WTC11 (cell line): ENCODE data around the gene SOCS6. TPM values are rescaled to one million over a fixed set of nuclear protein-coding genes. Genes with fewer than 3 reads are reported as not detected.

Experiments
- ATAC-seq: fragments of 200-7000 bp; cut with Tn5 transposase; 2 replicates; pipeline ENCODE4 v1.10.0; 2021; ENCODE audit warnings: mild to moderate bottlenecking, moderate library complexity
- CTCF ChIA-PET: fragments of 300-600 bp; sonication (Branson Sonifier 250); formaldehyde crosslinking; loops from one replicate; lab custom pipeline; 2021; ENCODE audit warnings: antibody characterized with exemption; lab: Charles Lee
- POLR2A ChIA-PET: fragments of 350-600 bp; sonication (Branson Sonifier 250); formaldehyde crosslinking; loops from one replicate; lab custom pipeline; 2021; ENCODE audit warnings: antibody characterized with exemption; lab: Charles Lee
- DNase-seq: peaks from one replicate; pipeline ENCODE4 v3.0.0; 2021; ENCODE audit warnings: low spot score
- H3K27ac Mint-ChIP-seq: 2 replicates; pipeline ENCODE4 v1.8.0; 2021; ENCODE audit warnings: mixed read lengths
- H3K27me3 Mint-ChIP-seq: 2 replicates; pipeline ENCODE4 v1.8.0; 2021; ENCODE audit warnings: low read depth, mild to moderate bottlenecking, moderate library complexity, mixed read lengths
- H3K36me3 Mint-ChIP-seq: 2 replicates; pipeline ENCODE4 v1.8.0; 2021; ENCODE audit warnings: mixed read lengths
- H3K4me1 Mint-ChIP-seq: 2 replicates; pipeline ENCODE4 v1.8.0; 2022; ENCODE audit warnings: mixed read lengths
- H3K4me3 Mint-ChIP-seq: 2 replicates; pipeline ENCODE4 v1.8.0; 2021; ENCODE audit warnings: mild to moderate bottlenecking, moderate library complexity, mixed read lengths
- H3K9me3 Mint-ChIP-seq: 2 replicates; pipeline ENCODE4 v1.8.0; 2021; ENCODE audit warnings: mixed read lengths
- CBFB ChIP-seq: sonication (generic); formaldehyde crosslinking; IDR thresholded peaks from 2 replicates; pipeline ENCODE4 v1.8.1; 2022; ENCODE audit warnings: mild to moderate bottlenecking, low read depth, missing genetic modification reagents
- CREB1 ChIP-seq: sonication (generic); formaldehyde crosslinking; IDR thresholded peaks from 2 replicates; pipeline ENCODE4 v1.8.0; 2023; ENCODE audit warnings: mild to moderate bottlenecking, missing genetic modification reagents
- E2F1 ChIP-seq: sonication (generic); formaldehyde crosslinking; IDR thresholded peaks from 2 replicates; pipeline ENCODE4 v1.8.0; 2022; ENCODE audit warnings: mild to moderate bottlenecking, missing genetic modification reagents
- ESRRA ChIP-seq: sonication (generic); formaldehyde crosslinking; IDR thresholded peaks from 2 replicates; pipeline ENCODE4 v1.8.1; 2022; ENCODE audit warnings: mild to moderate bottlenecking, missing genetic modification reagents, borderline replicate concordance
- IRF2 ChIP-seq: sonication (generic); formaldehyde crosslinking; IDR thresholded peaks from 2 replicates; pipeline ENCODE4 v1.8.0; 2022; ENCODE audit warnings: low read depth, missing genetic modification reagents, borderline replicate concordance
- MAX ChIP-seq: sonication (generic); formaldehyde crosslinking; IDR thresholded peaks from 2 replicates; pipeline ENCODE4 v1.8.0; 2022; ENCODE audit warnings: mild to moderate bottlenecking, missing genetic modification reagents
- MYBL2 ChIP-seq: sonication (generic); formaldehyde crosslinking; IDR thresholded peaks from 2 replicates; pipeline ENCODE4 v1.8.1; 2023; ENCODE audit warnings: mild to moderate bottlenecking, moderate library complexity, missing genetic modification reagents
- NR3C1 ChIP-seq: sonication (generic); formaldehyde crosslinking; conservative IDR thresholded peaks from 2 replicates; pipeline ENCODE4 v1.8.1; 2023; ENCODE audit warnings: low read depth, mild to moderate bottlenecking, missing genetic modification reagents
- PRRX2 ChIP-seq: fragments of 250-450 bp; sonication (Bioruptor Pico); IDR thresholded peaks from 2 replicates; pipeline ENCODE4 v1.8.0; 2021; ENCODE audit warnings: mild to moderate bottlenecking
- SOX15 ChIP-seq: fragments of 250-450 bp; sonication (Bioruptor Pico); IDR thresholded peaks from 2 replicates; pipeline ENCODE4 v1.9.0; 2021; ENCODE audit warnings: mild to moderate bottlenecking
- TCF7 ChIP-seq: sonication (generic); formaldehyde crosslinking; IDR thresholded peaks from 2 replicates; pipeline ENCODE4 v1.8.0; 2022; ENCODE audit warnings: mild to moderate bottlenecking, low read depth, missing genetic modification reagents, moderate library complexity
- ZBTB21 ChIP-seq: sonication (generic); formaldehyde crosslinking; IDR thresholded peaks from 2 replicates; pipeline ENCODE4 v1.8.1; 2023; ENCODE audit warnings: mild to moderate bottlenecking, missing genetic modification reagents, borderline replicate concordance
- ZNF121 ChIP-seq: sonication (generic); formaldehyde crosslinking; IDR thresholded peaks from 2 replicates; pipeline ENCODE4 v1.8.0; 2023; ENCODE audit warnings: missing genetic modification reagents
- ZNF138 ChIP-seq: sonication (generic); formaldehyde crosslinking; conservative IDR thresholded peaks from 2 replicates; pipeline ENCODE4 v1.8.1; 2022; ENCODE audit warnings: mild to moderate bottlenecking, moderate library complexity, missing genetic modification reagents
- ZNF219 ChIP-seq: sonication (generic); formaldehyde crosslinking; IDR thresholded peaks from 2 replicates; pipeline ENCODE4 v1.8.0; 2023; ENCODE audit warnings: missing genetic modification reagents, mild to moderate bottlenecking, borderline replicate concordance
- ZNF281 ChIP-seq: sonication (generic); formaldehyde crosslinking; IDR thresholded peaks from 2 replicates; pipeline ENCODE4 v1.8.0; 2023; ENCODE audit warnings: mild to moderate bottlenecking, missing genetic modification reagents
- ZNF416 ChIP-seq: fragments of 250-450 bp; sonication (Bioruptor Pico); IDR thresholded peaks from 2 replicates; pipeline ENCODE4 v1.9.0; 2021; ENCODE audit warnings: mild to moderate bottlenecking, inconsistent platforms
- total RNA-seq: library from RNA; stranded (reverse); gene quantifications from 3 replicates; pipeline ENCODE4 v1.2.3, GENCODE V29; 2021
- TF ChIP-seq, protein P1 (sequence below): fragments of 250-450 bp; sonication (Bioruptor Pico); conservative IDR thresholded peaks from 2 replicates; pipeline ENCODE4 v1.9.0; 2021; ENCODE audit warnings: mild to moderate bottlenecking
- TF ChIP-seq, protein P2 (sequence below): fragments of 250-450 bp; sonication (Bioruptor Pico); IDR thresholded peaks from 2 replicates; pipeline ENCODE4 v1.9.0; 2021; ENCODE audit warnings: mild to moderate bottlenecking
- TF ChIP-seq, protein P3 (sequence below): sonication (generic); formaldehyde crosslinking; IDR thresholded peaks from 2 replicates; pipeline ENCODE4 v1.8.1; 2022; ENCODE audit warnings: missing genetic modification reagents, borderline replicate concordance
- TF ChIP-seq, protein P4 (sequence below): sonication (generic); formaldehyde crosslinking; IDR thresholded peaks from 2 replicates; pipeline ENCODE4 v1.8.1; 2022; ENCODE audit warnings: low read depth, missing genetic modification reagents, borderline replicate concordance
- TF ChIP-seq, protein P5 (sequence below): sonication (generic); formaldehyde crosslinking; IDR thresholded peaks from 2 replicates; pipeline ENCODE4 v1.8.0; 2023; ENCODE audit warnings: missing genetic modification reagents

Gene SOCS6
- total RNA-seq, 1 experiment from 2014 or later, result 16.5 TPM

DNA sequence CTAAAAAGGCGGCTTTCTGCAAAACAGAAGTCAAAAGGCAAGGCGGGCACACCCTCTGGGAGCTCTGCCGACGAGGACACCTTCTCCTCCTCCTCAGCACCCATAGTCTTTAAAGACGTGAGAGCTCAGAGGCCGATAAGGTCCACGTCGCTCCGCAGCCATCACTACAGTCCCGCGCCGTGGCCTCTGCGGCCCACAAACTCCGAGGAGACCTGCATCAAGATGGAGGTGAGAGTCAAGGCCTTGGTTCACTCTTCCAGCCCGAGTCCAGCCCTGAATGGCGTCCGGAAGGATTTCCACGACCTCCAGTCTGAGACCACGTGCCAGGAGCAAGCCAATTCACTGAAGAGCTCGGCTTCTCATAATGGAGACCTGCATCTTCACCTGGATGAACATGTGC is 36.1 kb downstream of the SOCS6 start (continued):
- TF ChIP-seq IRF2, result no peak
- no peak for TF ChIP-seq TCF7 (CRISPR knock-in tag)

DNA sequence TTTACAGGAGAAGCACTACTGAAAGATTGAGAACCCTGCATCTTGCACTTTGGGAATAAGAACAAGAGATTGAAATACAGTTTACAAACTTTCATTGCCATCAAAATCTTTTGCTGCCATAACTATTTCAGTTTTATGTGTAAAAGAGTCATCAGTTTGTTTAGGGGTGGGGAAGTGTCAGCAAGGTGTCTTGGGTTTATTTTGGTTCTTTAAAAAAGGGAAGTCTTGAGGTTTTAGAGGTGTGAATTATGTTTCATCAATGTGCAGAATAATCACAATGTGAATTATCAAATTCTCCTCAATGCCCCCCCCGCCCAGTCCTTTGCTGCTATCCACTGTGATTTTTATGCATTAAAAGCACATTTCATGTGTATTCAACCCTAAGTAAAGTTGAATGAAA is 37.4 kb downstream of the SOCS6 start:
- peaks cover 16% of the 10 kb centered on the region for H3K36me3 Mint-ChIP-seq
- H3K4me1 Mint-ChIP-seq, result peaks cover 16% of the 10 kb centered on the region
- DNase-seq, result no peak
- H3K27me3 Mint-ChIP-seq, result no peaks in the 10 kb centered on the region
- no peaks in the 10 kb centered on the region for H3K9me3 Mint-ChIP-seq
- no peak for ATAC-seq
- CTCF ChIA-PET, result no interaction called here
- TF ChIP-seq MAX, result no peak
- no peak for TF ChIP-seq ZNF416 (CRISPR knock-in tag)
- no peak for TF ChIP-seq CBFB
- TF ChIP-seq ESRRA (CRISPR knock-in tag), result no peak
- TF ChIP-seq, protein P1, sequence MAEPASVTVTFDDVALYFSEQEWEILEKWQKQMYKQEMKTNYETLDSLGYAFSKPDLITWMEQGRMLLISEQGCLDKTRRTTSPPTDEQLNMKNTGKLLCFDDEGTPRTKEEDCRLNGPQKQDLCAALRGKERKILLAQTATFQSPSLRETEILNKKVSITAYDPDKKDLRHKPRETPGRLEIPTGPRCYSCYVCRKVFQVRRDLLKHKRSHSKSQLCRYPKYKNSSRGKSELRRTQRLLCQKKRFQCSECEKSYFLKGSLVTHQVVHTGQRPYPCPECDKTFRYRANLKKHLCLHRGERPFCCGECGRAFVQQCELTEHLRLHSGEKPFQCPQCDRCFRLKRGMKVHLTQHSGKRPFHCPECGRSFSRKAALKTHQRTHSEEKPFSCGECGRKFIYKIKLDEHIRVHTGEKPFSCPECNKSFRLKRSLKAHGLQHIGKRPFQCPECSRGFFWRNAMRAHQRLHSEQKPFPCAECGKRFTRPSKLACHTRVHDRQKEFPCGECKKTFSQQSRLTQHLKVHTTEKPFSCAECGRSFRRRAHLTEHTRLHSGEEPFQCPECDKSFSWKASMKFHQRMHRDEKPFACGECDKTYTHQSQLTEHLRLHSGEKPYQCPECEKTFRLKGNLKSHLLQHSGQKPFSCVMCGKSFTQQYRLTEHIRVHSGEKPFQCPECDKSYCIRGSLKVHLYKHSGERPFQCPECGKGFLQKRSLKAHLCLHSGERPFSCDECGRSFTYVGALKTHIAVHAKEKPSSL (CRISPR knock-in tag), result no peak
- TF ChIP-seq, protein P2, sequence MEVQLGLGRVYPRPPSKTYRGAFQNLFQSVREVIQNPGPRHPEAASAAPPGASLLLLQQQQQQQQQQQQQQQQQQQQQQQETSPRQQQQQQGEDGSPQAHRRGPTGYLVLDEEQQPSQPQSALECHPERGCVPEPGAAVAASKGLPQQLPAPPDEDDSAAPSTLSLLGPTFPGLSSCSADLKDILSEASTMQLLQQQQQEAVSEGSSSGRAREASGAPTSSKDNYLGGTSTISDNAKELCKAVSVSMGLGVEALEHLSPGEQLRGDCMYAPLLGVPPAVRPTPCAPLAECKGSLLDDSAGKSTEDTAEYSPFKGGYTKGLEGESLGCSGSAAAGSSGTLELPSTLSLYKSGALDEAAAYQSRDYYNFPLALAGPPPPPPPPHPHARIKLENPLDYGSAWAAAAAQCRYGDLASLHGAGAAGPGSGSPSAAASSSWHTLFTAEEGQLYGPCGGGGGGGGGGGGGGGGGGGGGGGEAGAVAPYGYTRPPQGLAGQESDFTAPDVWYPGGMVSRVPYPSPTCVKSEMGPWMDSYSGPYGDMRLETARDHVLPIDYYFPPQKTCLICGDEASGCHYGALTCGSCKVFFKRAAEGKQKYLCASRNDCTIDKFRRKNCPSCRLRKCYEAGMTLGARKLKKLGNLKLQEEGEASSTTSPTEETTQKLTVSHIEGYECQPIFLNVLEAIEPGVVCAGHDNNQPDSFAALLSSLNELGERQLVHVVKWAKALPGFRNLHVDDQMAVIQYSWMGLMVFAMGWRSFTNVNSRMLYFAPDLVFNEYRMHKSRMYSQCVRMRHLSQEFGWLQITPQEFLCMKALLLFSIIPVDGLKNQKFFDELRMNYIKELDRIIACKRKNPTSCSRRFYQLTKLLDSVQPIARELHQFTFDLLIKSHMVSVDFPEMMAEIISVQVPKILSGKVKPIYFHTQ, result no peak
- no peak for TF ChIP-seq CREB1 (CRISPR knock-in tag)
- H3K27ac Mint-ChIP-seq, result no peak overlapping the region
- no peak overlapping the region for H3K4me3 Mint-ChIP-seq
- POLR2A ChIA-PET, result no interaction called here

GRCh38 chr18:70328169-70328568 is 39.3 kb downstream of the SOCS6 start:
- CTCF ChIA-PET, result no interaction called here
- Mint-ChIP-seq H3K4me1 (peaks cover 30% of the 10 kb centered on the region), H3K4me3 (no peak overlapping the region), H3K27ac (no peak overlapping the region), H3K27me3 (no peaks in the 10 kb centered on the region), H3K9me3 (no peaks in the 10 kb centered on the region), H3K36me3 (peaks cover 16% of the 10 kb centered on the region)
- no peak for ATAC-seq
- POLR2A ChIA-PET, result no interaction called here
- DNase-seq, result no peak
- TF ChIP-seq, protein P3, sequence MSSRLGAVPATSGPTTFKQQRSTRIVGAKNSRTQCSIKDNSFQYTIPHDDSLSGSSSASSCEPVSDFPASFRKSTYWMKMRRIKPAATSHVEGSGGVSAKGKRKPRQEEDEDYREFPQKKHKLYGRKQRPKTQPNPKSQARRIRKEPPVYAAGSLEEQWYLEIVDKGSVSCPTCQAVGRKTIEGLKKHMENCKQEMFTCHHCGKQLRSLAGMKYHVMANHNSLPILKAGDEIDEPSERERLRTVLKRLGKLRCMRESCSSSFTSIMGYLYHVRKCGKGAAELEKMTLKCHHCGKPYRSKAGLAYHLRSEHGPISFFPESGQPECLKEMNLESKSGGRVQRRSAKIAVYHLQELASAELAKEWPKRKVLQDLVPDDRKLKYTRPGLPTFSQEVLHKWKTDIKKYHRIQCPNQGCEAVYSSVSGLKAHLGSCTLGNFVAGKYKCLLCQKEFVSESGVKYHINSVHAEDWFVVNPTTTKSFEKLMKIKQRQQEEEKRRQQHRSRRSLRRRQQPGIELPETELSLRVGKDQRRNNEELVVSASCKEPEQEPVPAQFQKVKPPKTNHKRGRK (CRISPR knock-in tag), result no peak
- TF ChIP-seq SOX15 (CRISPR knock-in tag) (no peak), NR3C1 (no peak), ZNF138 (CRISPR knock-in tag) (no peak), ZNF281 (CRISPR knock-in tag) (no peak), CREB1 (CRISPR knock-in tag) (no peak), TCF7 (CRISPR knock-in tag) (no peak), E2F1 (CRISPR knock-in tag) (no peak), PRRX2 (CRISPR knock-in tag) (no peak), ZNF219 (CRISPR knock-in tag) (no peak), MYBL2 (no peak), ZBTB21 (CRISPR knock-in tag) (no peak), ZNF121 (CRISPR knock-in tag) (no peak)
- TF ChIP-seq, protein P4, sequence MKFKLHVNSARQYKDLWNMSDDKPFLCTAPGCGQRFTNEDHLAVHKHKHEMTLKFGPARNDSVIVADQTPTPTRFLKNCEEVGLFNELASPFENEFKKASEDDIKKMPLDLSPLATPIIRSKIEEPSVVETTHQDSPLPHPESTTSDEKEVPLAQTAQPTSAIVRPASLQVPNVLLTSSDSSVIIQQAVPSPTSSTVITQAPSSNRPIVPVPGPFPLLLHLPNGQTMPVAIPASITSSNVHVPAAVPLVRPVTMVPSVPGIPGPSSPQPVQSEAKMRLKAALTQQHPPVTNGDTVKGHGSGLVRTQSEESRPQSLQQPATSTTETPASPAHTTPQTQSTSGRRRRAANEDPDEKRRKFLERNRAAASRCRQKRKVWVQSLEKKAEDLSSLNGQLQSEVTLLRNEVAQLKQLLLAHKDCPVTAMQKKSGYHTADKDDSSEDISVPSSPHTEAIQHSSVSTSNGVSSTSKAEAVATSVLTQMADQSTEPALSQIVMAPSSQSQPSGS (CRISPR knock-in tag), result no peak
- TF ChIP-seq, protein P5, sequence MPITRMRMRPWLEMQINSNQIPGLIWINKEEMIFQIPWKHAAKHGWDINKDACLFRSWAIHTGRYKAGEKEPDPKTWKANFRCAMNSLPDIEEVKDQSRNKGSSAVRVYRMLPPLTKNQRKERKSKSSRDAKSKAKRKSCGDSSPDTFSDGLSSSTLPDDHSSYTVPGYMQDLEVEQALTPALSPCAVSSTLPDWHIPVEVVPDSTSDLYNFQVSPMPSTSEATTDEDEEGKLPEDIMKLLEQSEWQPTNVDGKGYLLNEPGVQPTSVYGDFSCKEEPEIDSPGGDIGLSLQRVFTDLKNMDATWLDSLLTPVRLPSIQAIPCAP (CRISPR knock-in tag), result no peak
